Right lung (tissue), 5 donors: Measurements from ENCODE around the gene ABTB2. TPM values are rescaled to one million over a fixed set of nuclear protein-coding genes. Genes with fewer than 3 reads are reported as not detected.
A peak's percentile ranks its signal among the peaks of the same experiment; 100 is the strongest.

Experiments
- DNase-seq, 2 donors: peaks; one replicate each; pipeline ENCODE4 v3.0.0-alpha.2; 2013
- polyA plus RNA-seq, 5 donors: library from polyadenylated mRNA; unstranded; fragments of 120-200 nt; gene quantifications; one replicate each; pipeline versions ENCODE4 v1.2.1 to v1.2.3, GENCODE V29; 2013; ENCODE audit warnings: inconsistent platforms in 1 of 5, low replicate concordance in 1 of 5; ENCODE audit not compliant: insufficient read length in 5 of 5, insufficient read depth in 1 of 5

Gene ABTB2
- polyA plus RNA-seq, 5 donors: 3.7 to 5.4 (median 4.1) TPM

GRCh38 chr11:34114014-34114413 is 243.8 kb downstream of the ABTB2 start:
- DNase-seq: no peak

GRCh38 chr11:34111722-34112270 is 246.0 kb downstream of the ABTB2 start:
- peak in 1 of 2 donors; percentile 9 for DNase-seq

GRCh38 chr11:34105957-34106504 is 251.8 kb downstream of the ABTB2 start:
- peak in 1 of 2 donors; percentile 8 for DNase-seq

DNA sequence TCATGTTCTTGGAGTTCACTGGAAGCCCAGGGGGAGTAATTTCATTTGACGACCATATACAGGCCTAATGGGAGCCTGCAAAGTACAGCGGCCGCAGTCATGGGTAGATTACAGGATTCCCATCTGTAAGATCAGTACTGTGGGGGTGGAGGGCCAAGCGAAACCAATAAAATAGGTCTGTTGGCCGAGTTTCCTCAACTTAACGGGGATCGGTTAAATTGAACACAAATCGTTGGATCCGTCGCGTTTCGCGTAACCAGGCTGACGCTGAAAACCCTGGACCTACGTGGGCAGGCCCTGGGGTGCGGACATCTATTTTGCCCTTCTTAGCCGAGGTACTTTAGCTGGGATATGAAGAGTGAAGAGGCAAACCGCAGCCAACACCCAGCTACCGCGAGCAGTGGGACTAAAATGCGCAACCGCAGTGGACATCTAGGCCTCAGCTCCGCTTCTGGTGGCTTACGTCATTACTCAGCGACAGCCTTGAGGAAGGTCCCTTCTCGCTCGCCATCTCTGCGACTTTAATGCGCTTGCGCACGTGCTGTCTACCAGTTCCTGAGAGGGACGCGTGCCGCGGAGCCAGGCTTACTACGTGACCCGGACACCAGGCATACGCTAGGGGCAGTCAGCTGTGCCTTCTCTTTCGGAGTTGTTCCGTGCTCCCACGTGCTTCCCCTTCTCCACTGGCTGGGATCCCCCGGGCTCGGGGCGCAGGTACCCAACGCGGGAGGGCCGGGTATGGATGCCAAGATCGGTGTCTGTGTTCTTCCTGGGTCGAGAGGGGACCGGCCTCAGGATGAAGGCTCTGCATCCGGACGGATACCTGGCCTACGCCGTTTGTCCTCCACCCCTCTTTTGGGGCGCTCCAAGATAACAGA is 252.5 kb downstream of the ABTB2 start, which contains the start of gene NAT10:
Gene NAT10 (plus strand): TSS at position 551 of the 878 bp plus-strand sequence. CDS start 2,597 bp downstream, outside the sequence.
- peak; percentile 97 to 98 for DNase-seq

DNA sequence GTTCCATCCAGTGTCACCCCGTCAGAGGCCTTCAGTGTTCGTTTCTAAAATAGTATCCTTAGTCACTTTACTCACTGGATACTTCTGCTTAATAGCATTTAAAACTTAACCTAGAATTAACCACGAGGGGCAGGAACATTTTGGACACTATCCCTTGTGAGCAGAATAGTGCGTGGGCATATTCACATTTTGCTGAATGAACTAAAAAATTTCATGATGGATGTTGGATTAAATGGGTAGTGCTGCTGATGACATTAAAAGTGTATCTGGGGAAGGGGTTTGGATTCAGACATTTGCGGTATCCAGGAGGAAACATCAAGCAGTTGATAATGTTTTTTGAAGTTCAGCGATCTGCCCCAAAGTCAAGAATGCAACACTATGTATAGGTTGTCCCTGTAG is 253.1 kb downstream of the ABTB2 start:
- DNase-seq: no peak

Other genes with a start within 250 kb of the ABTB2 start
- gene CAT, start 80.9 kb upstream of the ABTB2 start, polyA plus RNA-seq: 100 to 1,000 TPM; 186 to 238 (median 218) TPM
- gene ELF5, start 155.8 kb upstream of the ABTB2 start, polyA plus RNA-seq: 10 to 100 TPM; 24.4 to 40.4 (median 28.4) TPM